Neural progenitor cell (in vitro differentiated cells): ENCODE results near the gene PTGES3L.

Experiments
- CTCF ChIP-seq: fragments of 200-600 bp; sonication (generic); IDR thresholded peaks from 2 replicates; pipeline ENCODE4 v1.5.1; 2017; ENCODE audit warnings: antibody characterized with exemption, mild to moderate bottlenecking
- EZH2 ChIP-seq: fragments of 200-600 bp; sonication (generic); IDR thresholded peaks from 2 replicates; pipeline ENCODE4 v1.6.1; 2017; ENCODE audit warnings: antibody characterized with exemption, mild to moderate bottlenecking, moderate library complexity
- EZH2phosphoT487 ChIP-seq: fragments of 200-600 bp; sonication (generic); IDR thresholded peaks from 2 replicates; pipeline ENCODE4 v1.6.1; 2017; ENCODE audit warnings: antibody characterized with exemption

- TF ChIP-seq CTCF (no peak), EZH2phosphoT487 (no peak), EZH2 (no peak)
These were observed 35.0 kb upstream of the PTGES3L start for GRCh38 chr17:43014649-43015542.
